Measurements from ENCODE around the gene C16orf86.
A peak's percentile ranks its signal among the peaks of the same experiment; 100 is the strongest.

C16orf86 gene

GRCh38 chr16:67664258-67664657 is 2.4 kb upstream of the C16orf86 start:
- no peak for DNase-seq
- intact Hi-C loops (cut with DNase I): loop anchor here (10.0 kb wide), 1 partner anchor 181 kb away; the partner anchor contains the start of genes CENPT, NUTF2 and THAP11

- DNase-seq: no peak
- intact Hi-C loops (cut with DNase I): loop anchor here (5.0 to 10.0 kb wide), 2 partner anchors 57 to 180 kb away; partner anchors contain the start of genes CENPT, NUTF2 and THAP11
Observed at GRCh38 chr16:67664871-67665270, 1.7 kb upstream of the C16orf86 start.

DNA sequence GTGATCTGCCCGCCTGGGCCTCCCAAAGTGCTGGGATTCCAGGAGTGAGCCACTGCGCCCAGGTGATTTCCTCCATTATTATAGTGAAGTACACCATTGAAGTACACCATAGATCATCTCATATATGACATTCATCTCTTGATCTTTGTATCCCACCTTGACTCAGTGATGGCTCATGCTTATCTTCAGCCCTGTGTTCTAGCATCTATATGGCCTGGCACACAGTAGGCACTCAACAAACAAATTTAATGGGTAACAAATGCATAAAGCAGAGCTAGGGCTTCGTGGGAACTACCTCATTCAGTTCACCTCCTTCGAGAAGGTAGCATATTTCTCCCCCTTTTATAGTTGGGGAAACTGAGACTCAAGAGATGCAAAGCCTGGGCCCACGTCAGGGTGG is 1.0 kb upstream of the C16orf86 start:
- intact Hi-C loops (cut with DNase I): loop anchor here (5.0 to 10.0 kb wide), 2 partner anchors 57 to 179 kb away; partner anchors contain the start of genes CENPT, NUTF2 and THAP11
- DNase-seq: no peak

- intact Hi-C loops (cut with DNase I): loop anchor here (5.0 to 10.0 kb wide), 2 partner anchors 56 to 179 kb away; partner anchors contain the start of genes CENPT, NUTF2 and THAP11
Observed at GRCh38 chr16:67666032-67666551, 522 bp upstream of the C16orf86 start.

DNA sequence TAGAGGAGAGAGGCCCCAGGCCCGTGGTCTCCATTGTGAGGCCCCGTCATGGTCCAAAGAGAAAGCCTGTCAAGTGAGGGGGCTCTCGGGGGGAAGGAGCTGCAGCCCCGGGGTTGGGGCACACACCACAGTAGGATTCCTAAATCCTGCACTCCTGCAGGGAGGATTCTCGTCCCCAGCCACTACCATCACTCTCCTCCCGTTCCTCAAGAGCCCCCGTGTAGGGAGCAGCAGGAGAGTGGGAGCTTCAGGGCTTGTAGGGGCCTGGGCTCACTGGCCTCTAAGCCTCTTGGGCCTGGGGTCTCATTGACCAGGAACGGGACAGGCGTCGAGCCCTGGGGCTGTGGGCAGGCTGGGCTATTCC is 821 bp downstream of the C16orf86 start:
- intact Hi-C loops (cut with DNase I): loop anchor here (1.0 to 10.0 kb wide), 3 partner anchors 55 to 177 kb away; partner anchors contain the start of genes CENPT, NUTF2 and THAP11
- no peak for DNase-seq

More at GRCh38 chr16:67666032-67666551, 522 bp upstream of the C16orf86 start:
- DNase-seq: no peak

GRCh38 chr16:67667817-67668494 is 1.3 kb downstream of the C16orf86 start:
- intact Hi-C loops (cut with DNase I): loop anchor here (1.0 to 10.0 kb wide), 4 partner anchors 54 to 177 kb away; partner anchors contain the start of genes CENPT, CTCF, NUTF2 and THAP11
- DNase-seq: peak; percentile 69 to 98 (median 88)

- DNase-seq: no peak
- intact Hi-C loops (cut with DNase I): loop anchor here (2.0 to 10.0 kb wide), 3 partner anchors 54 to 176 kb away; partner anchors contain the start of genes CENPT, CTCF, NUTF2 and THAP11
Observed at GRCh38 chr16:67668495-67669157, 2.0 kb downstream of the C16orf86 start.

DNA sequence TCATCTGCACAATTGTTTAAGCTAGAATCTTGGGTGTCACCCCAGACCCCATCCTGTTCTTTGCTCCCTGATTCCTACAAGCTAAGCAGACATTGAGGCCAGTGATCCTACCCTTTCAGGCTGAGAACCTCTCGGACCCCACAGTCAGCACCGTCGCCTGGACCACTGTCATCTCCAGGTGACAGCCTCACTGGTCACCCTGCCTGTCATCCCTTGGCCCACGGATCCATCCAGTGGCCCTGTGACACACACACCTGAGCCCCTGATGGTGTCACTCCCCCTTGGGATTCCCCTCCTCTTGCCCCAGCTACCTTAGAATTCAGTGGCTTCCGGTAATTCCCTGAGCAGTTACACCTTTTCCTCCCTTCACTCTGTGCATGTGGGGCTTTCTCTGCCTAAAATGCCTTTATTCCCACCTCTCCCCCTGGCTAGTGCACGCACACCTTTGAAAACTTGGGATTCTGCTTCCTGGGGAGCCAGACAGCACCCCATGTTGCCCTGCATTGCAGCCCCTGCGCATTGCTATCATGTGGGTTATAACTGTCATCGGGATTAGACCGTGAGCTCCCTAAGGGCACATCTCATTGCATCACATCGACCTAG is 3.0 kb downstream of the C16orf86 start:
- intact Hi-C loops (cut with DNase I): loop anchor here (2.0 to 10.0 kb wide), 5 partner anchors 53 to 255 kb away; partner anchors contain the start of genes CENPT, CTCF, NUTF2 and RANBP10
- DNase-seq: no peak

DNA sequence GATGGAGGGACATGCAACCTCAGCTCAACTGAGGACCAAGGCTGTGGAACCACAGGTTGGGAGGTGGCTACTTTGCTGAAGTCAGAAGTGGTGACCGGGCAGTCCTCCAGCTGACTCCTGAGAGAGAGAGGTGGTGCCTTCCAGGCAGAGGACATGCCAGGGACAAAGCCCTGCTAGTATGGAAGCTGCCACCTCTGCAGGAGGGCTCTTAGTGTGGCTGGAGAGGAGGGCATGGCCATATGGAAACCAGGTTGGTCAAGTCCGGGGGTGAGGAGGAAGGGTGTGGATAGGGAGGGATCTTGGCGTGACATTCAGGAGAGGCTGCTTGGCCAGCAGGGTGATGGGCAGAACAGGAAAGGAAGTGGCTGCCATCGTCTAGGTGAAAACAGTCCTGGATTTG is 5.7 kb downstream of the C16orf86 start:
- DNase-seq: no peak
- intact Hi-C loops (cut with DNase I): loop anchor here (10.0 kb wide), 2 partner anchors 132 to 252 kb away; partner anchors contain the start of genes RANBP10 and TSNAXIP1

GRCh38 chr16:67672739-67673662 is 6.4 kb downstream of the C16orf86 start:
- DNase-seq: peak in 8 of 10 donors; percentile 39 to 95 (median 67)
- intact Hi-C loops (cut with DNase I): loop anchor here (10.0 kb wide), 2 partner anchors 132 to 252 kb away; partner anchors contain the start of genes RANBP10 and TSNAXIP1

GRCh38 chr16:67673712-67674580 is 7.3 kb downstream of the C16orf86 start:
- intact Hi-C loops (cut with DNase I): loop anchor here (10.0 kb wide), 2 partner anchors 131 to 251 kb away; partner anchors contain the start of genes RANBP10 and TSNAXIP1
- peak in 1 of 10 donors; percentile 84 for DNase-seq

DNA sequence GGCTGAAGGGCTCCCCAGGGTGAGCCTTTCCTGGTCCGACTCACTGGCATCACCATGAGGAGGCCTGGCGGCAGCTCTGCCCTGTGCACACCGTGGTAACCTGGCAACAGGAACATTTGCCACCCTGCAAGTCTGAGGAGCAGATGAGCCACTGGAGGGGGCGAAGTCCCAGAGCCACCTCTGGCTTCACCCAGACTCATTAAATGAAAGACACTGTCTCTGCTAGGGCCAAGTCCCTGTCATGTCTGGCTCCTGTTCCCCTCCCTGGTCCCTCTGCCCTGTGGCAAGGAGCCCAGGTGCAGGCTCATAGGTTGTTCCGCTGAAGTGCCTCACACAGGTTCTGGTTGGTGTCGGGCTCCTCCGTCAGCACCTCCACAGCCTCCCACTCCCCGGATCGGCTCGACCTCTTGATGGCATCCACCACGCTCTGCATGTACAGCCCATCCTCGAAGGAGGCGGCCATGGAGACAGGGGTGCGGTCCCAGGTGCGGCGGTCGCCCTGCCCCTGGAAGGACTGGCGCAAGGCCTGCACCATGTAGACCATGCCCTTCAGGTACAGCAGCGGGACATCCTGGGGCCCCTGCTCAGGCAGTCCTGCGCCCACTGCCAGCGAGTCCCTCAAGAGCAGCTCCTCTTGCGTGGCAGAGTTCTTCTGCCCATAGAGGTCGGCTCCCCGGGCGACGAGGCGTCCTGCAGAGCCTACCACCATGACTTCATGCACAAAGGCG is 8.4 kb downstream of the C16orf86 start:
- intact Hi-C loops (cut with DNase I): loop anchor here (10.0 kb wide), 2 partner anchors 130 to 250 kb away; partner anchors contain the start of genes RANBP10 and TSNAXIP1
- peak in 1 of 10 donors; percentile 75 for DNase-seq

GRCh38 chr16:67675579-67675935 is 8.9 kb downstream of the C16orf86 start:
- intact Hi-C loops (cut with DNase I): loop anchor here (10.0 kb wide), 2 partner anchors 129 to 249 kb away; partner anchors contain the start of genes RANBP10 and TSNAXIP1
- DNase-seq: peak in 1 of 10 donors; percentile 74

DNA sequence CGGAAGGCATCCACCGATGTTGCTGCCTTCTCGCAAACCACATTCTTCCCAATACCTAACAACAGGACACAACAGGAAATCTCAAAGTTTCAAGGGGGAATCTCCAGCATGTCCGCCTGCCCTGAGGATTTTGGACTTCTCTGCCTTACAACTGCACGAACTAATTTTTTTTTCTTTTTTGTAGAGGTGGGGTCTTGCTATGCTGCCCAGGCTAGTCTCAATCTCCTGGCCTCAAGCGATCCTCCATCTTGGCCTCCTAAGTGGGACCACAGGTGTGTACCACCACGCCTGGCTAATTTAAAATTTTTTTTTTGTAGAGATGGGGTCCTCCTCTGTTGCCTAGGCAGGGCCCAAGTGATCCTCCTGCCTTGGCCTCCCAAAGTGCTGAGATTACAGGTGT is 9.4 kb downstream of the C16orf86 start:
- intact Hi-C loops (cut with DNase I): loop anchor here (10.0 kb wide), 2 partner anchors 129 to 249 kb away; partner anchors contain the start of genes RANBP10 and TSNAXIP1
- no peak for DNase-seq

DNA sequence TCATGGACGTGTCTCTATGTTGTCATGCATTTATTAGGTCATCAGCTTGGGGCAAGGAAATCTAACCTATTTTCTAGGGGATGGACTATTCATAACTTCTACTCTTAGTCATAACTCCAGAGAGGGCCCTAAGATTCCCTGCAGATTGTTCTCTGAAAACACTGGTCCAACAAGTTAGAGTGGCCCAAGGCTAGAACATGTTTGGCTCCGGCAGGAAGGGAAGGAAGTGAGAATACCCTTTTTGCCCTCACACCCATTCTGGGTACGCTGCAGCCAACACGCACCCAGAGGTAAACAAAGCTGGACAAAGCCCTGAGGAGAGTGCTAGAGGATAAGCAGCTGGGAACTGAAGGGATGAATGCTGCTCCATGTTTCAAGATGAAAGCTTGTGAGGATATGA is 9.9 kb downstream of the C16orf86 start:
- intact Hi-C loops (cut with DNase I): loop anchor here (10.0 kb wide), 2 partner anchors 128 to 248 kb away; partner anchors contain the start of genes RANBP10 and TSNAXIP1
- peak in 2 of 10 donors; percentile 1 to 8 for DNase-seq

- intact Hi-C loops (cut with DNase I): loop anchor here (10.0 kb wide), 2 partner anchors 128 to 248 kb away; partner anchors contain the start of genes RANBP10 and TSNAXIP1
- peak in 2 of 10 donors; percentile 12 to 33 for DNase-seq
Observed at GRCh38 chr16:67676939-67677338, 10.3 kb downstream of the C16orf86 start.

DNA sequence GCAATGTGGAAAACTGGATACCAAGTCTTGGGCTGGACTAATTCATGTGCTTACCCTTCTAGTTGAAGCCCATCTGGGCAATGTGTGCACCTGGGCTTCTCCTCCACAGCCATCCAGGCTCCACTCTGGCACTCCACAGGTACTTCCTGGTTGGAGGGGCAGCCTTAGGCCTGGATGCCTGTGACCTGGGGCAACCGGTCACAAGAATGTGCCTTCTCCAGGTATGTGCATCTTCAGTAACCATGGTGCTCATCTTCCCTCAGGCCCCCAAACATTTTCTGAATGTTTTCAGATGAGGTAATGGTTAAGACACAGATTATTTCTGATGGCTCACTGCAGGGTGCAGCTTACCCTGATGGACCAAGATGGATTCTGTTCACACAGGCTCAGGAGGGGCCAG is 11.1 kb downstream of the C16orf86 start:
- DNase-seq: peak in 3 of 10 donors; percentile 13 to 40 (median 30)
- intact Hi-C loops (cut with DNase I): loop anchor here (10.0 kb wide), 2 partner anchors 127 to 247 kb away; partner anchors contain the start of genes RANBP10 and TSNAXIP1
